ENCODE data around the gene YPEL2. TPM values are rescaled to one million over a fixed set of nuclear protein-coding genes. Genes with fewer than 3 reads are reported as not detected.
"Not testable (repeated sequence)": the region's sequence is repeated elsewhere in the genome, so short reads cannot be mapped to it uniquely, and the experiment has no call there.

YPEL2 gene
- total RNA-seq = 1 to 10 TPM; 6.7 to 7.6 TPM
- 21.0 TPM for polyA plus RNA-seq

- Mint-ChIP-seq H3K27me3 (no peaks in the 10 kb centered on the region), H3K27ac (peak within 1 kb of the TSS; percentile 58 to 93 (median 86)), H3K4me1 (peaks cover 52 to 79% (median 74%) of the 10 kb centered on the region in 3 donors), H3K36me3 (peaks cover 0 to 5% (median under 1%) of the 10 kb centered on the region in 3 donors), H3K9me3 (no peaks in the 10 kb centered on the region), H3K4me3 (peak within 1 kb of the TSS; percentile 87 to 94 (median 92))
- H3K9me3 ChIP-seq (ENCODE audit: low read length) = no peaks in the 10 kb centered on the region
- H3K27me3 ChIP-seq (ENCODE audit: insufficient read depth, low read length, poor library complexity, severe bottlenecking) = no peaks in the 10 kb centered on the region
- H3K4me3 ChIP-seq (ENCODE audit: low read length) = peak within 1 kb of the TSS; percentile 52
- no peaks in the 10 kb centered on the region for H3K36me3 ChIP-seq (ENCODE audit: insufficient read depth, low read length)
- peak; percentile 79 to 91 (median 86) for DNase-seq
- H3K4me1 ChIP-seq (ENCODE audit: insufficient read depth, low read length) = peaks cover 65% of the 10 kb centered on the region
- H3K27ac ChIP-seq (ENCODE audit: low read depth, low read length) = peak within 1 kb of the TSS; percentile 48
- ChIA-PET POLR2A (interaction anchor here (1.0 to 1.9 kb wide), 2 partner anchors 30 to 1346 kb away, joined by 3 to 11 read pairs; partner anchors contain the start of gene BCAS3), CTCF (interaction anchor here (0.9 to 7.9 kb wide), 3 partner anchors 14 to 109 kb away, joined by 3 to 137 read pairs (median 6); no protein-coding TSS in a partner anchor)
Observed at GRCh38 chr17:59331129-59331928, at the start of gene YPEL2. Gene YPEL2, plus strand, starts transcription at chr17:59331655. Its CDS starts 21,755 bp downstream, at chr17:59353410.

- Histone ChIP-seq H3K36me3 (ENCODE audit: insufficient read depth, low read length) (no peaks in the 10 kb centered on the region), H3K9me3 (ENCODE audit: low read length) (no peaks in the 10 kb centered on the region), H3K27me3 (ENCODE audit: insufficient read depth, low read length, poor library complexity, severe bottlenecking) (no peaks in the 10 kb centered on the region), H3K4me1 (ENCODE audit: insufficient read depth, low read length) (no peaks in the 10 kb centered on the region), H3K27ac (ENCODE audit: low read depth, low read length) (no peak overlapping the region), H3K4me3 (ENCODE audit: low read length) (no peak overlapping the region)
- H3K9me3 Mint-ChIP-seq = no peaks in the 10 kb centered on the region
- H3K36me3 Mint-ChIP-seq = no peaks in the 10 kb centered on the region
- CTCF ChIA-PET = no interaction called here
- H3K4me3 Mint-ChIP-seq = no peak overlapping the region
- no peaks in the 10 kb centered on the region for H3K4me1 Mint-ChIP-seq
- DNase-seq = no peak
- H3K27me3 Mint-ChIP-seq = no peaks in the 10 kb centered on the region
- POLR2A ChIA-PET = interaction anchor here (0.7 kb wide), 1 partner anchor 14 kb away, joined by 5 read pairs; no protein-coding TSS in a partner anchor
- H3K27ac Mint-ChIP-seq = no peak overlapping the region
Observed at GRCh38 chr17:59284317-59284716, 47.1 kb upstream of the YPEL2 start.

GRCh38 chr17:59287452-59287851 lies 44.0 kb upstream of the YPEL2 start:
- no peak overlapping the region for H3K4me3 Mint-ChIP-seq
- CTCF ChIA-PET = no interaction called here
- DNase-seq = no peak
- no peak overlapping the region for H3K27ac Mint-ChIP-seq
- H3K4me1 Mint-ChIP-seq = no peaks in the 10 kb centered on the region
- Histone ChIP-seq H3K4me3 (ENCODE audit: low read length) (no peak overlapping the region), H3K9me3 (ENCODE audit: low read length) (no peaks in the 10 kb centered on the region), H3K27me3 (ENCODE audit: insufficient read depth, low read length, poor library complexity, severe bottlenecking) (no peaks in the 10 kb centered on the region), H3K36me3 (ENCODE audit: insufficient read depth, low read length) (no peaks in the 10 kb centered on the region), H3K27ac (ENCODE audit: low read depth, low read length) (no peak overlapping the region), H3K4me1 (ENCODE audit: insufficient read depth, low read length) (no peaks in the 10 kb centered on the region)
- no peaks in the 10 kb centered on the region for H3K27me3 Mint-ChIP-seq
- POLR2A ChIA-PET = no interaction called here
- H3K9me3 Mint-ChIP-seq = no peaks in the 10 kb centered on the region
- H3K36me3 Mint-ChIP-seq = no peaks in the 10 kb centered on the region

- Histone ChIP-seq H3K4me3 (ENCODE audit: low read length) (no peak overlapping the region), H3K4me1 (ENCODE audit: insufficient read depth, low read length) (no peaks in the 10 kb centered on the region), H3K9me3 (ENCODE audit: low read length) (no peaks in the 10 kb centered on the region), H3K36me3 (ENCODE audit: insufficient read depth, low read length) (no peaks in the 10 kb centered on the region), H3K27me3 (ENCODE audit: insufficient read depth, low read length, poor library complexity, severe bottlenecking) (no peaks in the 10 kb centered on the region), H3K27ac (ENCODE audit: low read depth, low read length) (no peak overlapping the region)
- no peaks in the 10 kb centered on the region for H3K4me1 Mint-ChIP-seq
- CTCF ChIA-PET = no interaction called here
- no peaks in the 10 kb centered on the region for H3K9me3 Mint-ChIP-seq
- no peaks in the 10 kb centered on the region for H3K27me3 Mint-ChIP-seq
- H3K4me3 Mint-ChIP-seq = no peak overlapping the region
- POLR2A ChIA-PET = no interaction called here
- DNase-seq = no peak
- H3K36me3 Mint-ChIP-seq = no peaks in the 10 kb centered on the region
- H3K27ac Mint-ChIP-seq = no peak overlapping the region
Observed at GRCh38 chr17:59287891-59288290, 43.6 kb upstream of the YPEL2 start.

- Mint-ChIP-seq H3K27ac (no peak overlapping the region), H3K27me3 (no peaks in the 10 kb centered on the region), H3K4me1 (no peaks in the 10 kb centered on the region), H3K9me3 (no peaks in the 10 kb centered on the region), H3K36me3 (no peaks in the 10 kb centered on the region), H3K4me3 (no peak overlapping the region)
- ChIA-PET POLR2A (no interaction called here), CTCF (no interaction called here)
- Histone ChIP-seq H3K27me3 (ENCODE audit: insufficient read depth, low read length, poor library complexity, severe bottlenecking) (no peaks in the 10 kb centered on the region), H3K36me3 (ENCODE audit: insufficient read depth, low read length) (no peaks in the 10 kb centered on the region), H3K27ac (ENCODE audit: low read depth, low read length) (peak overlapping the region; percentile 21), H3K4me3 (ENCODE audit: low read length) (no peak overlapping the region), H3K9me3 (ENCODE audit: low read length) (no peaks in the 10 kb centered on the region), H3K4me1 (ENCODE audit: insufficient read depth, low read length) (no peaks in the 10 kb centered on the region)
- DNase-seq = no peak
Observed at GRCh38 chr17:59289981-59290301, 41.5 kb upstream of the YPEL2 start.

GRCh38 chr17:59290302-59290998 lies 41.0 kb upstream of the YPEL2 start:
- H3K36me3 ChIP-seq (ENCODE audit: insufficient read depth, low read length); H3K27me3 Mint-ChIP-seq; DNase-seq; H3K27me3 ChIP-seq (ENCODE audit: insufficient read depth, low read length, poor library complexity, severe bottlenecking); H3K4me3 ChIP-seq (ENCODE audit: low read length); H3K4me1 ChIP-seq (ENCODE audit: insufficient read depth, low read length); H3K4me3 Mint-ChIP-seq; POLR2A ChIA-PET; H3K9me3 ChIP-seq (ENCODE audit: low read length); H3K27ac Mint-ChIP-seq; H3K36me3 Mint-ChIP-seq; CTCF ChIA-PET; H3K9me3 Mint-ChIP-seq; H3K4me1 Mint-ChIP-seq: not testable (repeated sequence)
- peak overlapping the region; percentile 21 for H3K27ac ChIP-seq (ENCODE audit: low read depth, low read length)

- Histone ChIP-seq H3K36me3 (ENCODE audit: insufficient read depth, low read length) (no peaks in the 10 kb centered on the region), H3K4me1 (ENCODE audit: insufficient read depth, low read length) (no peaks in the 10 kb centered on the region), H3K4me3 (ENCODE audit: low read length) (no peak overlapping the region), H3K9me3 (ENCODE audit: low read length) (no peaks in the 10 kb centered on the region), H3K27ac (ENCODE audit: low read depth, low read length) (no peak overlapping the region), H3K27me3 (ENCODE audit: insufficient read depth, low read length, poor library complexity, severe bottlenecking) (no peaks in the 10 kb centered on the region)
- Mint-ChIP-seq H3K36me3 (no peaks in the 10 kb centered on the region), H3K4me1 (no peaks in the 10 kb centered on the region), H3K27ac (peak overlapping the region in 1 of 8 donors; percentile 48), H3K27me3 (no peaks in the 10 kb centered on the region), H3K9me3 (no peaks in the 10 kb centered on the region), H3K4me3 (no peak overlapping the region)
- POLR2A ChIA-PET = no interaction called here
- DNase-seq = no peak
- CTCF ChIA-PET = no interaction called here
Observed at GRCh38 chr17:59292174-59292523, 39.3 kb upstream of the YPEL2 start.

- no peak overlapping the region for H3K27ac ChIP-seq (ENCODE audit: low read depth, low read length)
- Mint-ChIP-seq H3K36me3 (no peaks in the 10 kb centered on the region), H3K9me3 (no peaks in the 10 kb centered on the region), H3K27me3 (peaks cover 3 to 4% of the 10 kb centered on the region in 2 donors), H3K4me1 (no peaks in the 10 kb centered on the region), H3K4me3 (no peak overlapping the region), H3K27ac (no peak overlapping the region)
- H3K27me3 ChIP-seq (ENCODE audit: insufficient read depth, low read length, poor library complexity, severe bottlenecking) = no peaks in the 10 kb centered on the region
- POLR2A ChIA-PET = no interaction called here
- H3K4me1 ChIP-seq (ENCODE audit: insufficient read depth, low read length) = no peaks in the 10 kb centered on the region
- no peaks in the 10 kb centered on the region for H3K36me3 ChIP-seq (ENCODE audit: insufficient read depth, low read length)
- no peaks in the 10 kb centered on the region for H3K9me3 ChIP-seq (ENCODE audit: low read length)
- H3K4me3 ChIP-seq (ENCODE audit: low read length) = no peak overlapping the region
- no peak for DNase-seq
- CTCF ChIA-PET = no interaction called here
Observed at GRCh38 chr17:59296190-59296589, 35.3 kb upstream of the YPEL2 start.

All from CD8-positive, alpha-beta memory T cell (primary cell).